Measurements from ENCODE around the gene FAM13A. TPM values are rescaled to one million over a fixed set of nuclear protein-coding genes. Genes with fewer than 3 reads are reported as not detected.

Gene FAM13A
- total and polyA plus RNA-seq, 2 of the 13 experiments (the other 11 are each of a cell fraction or from before 2014, with no cell fraction given), result 1.2 to 36.2 TPM

DNA sequence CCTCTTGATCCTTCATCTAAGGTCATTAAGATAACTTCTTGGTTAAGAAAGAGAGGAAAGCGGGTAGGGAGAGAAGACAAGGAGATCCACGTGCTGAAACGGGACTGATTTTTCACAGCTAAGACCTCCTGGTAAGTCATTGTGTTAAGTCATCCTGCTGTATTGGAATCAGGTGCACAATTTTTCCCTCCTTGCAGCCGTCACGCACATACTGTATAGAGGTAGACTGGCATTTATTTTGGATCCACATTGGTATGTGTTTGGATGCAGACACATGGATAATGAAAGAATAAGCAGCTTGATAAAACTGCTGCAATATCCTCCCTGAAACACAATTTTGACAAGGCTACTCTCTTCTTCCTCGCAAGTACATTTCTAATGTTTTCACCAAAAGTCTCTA, 299.2 kb downstream of the FAM13A start:
- no peak for FAIRE-seq
- Histone ChIP-seq H3K9ac (ENCODE audit: insufficient read depth, low read depth, low read length) (peak overlapping the region; percentile 13; the same call in 1 of the 2 replicates), H4K20me1 (ENCODE audit: insufficient read depth, low read length) (no peaks in the 10 kb centered on the region), H3K27me3 (ENCODE audit: control insufficient read depth in 1 of 2, insufficient read depth in 2 of 2, low read length in 2 of 2) (no peaks in the 10 kb centered on the region), H3K27ac (ENCODE audit: extremely low read length, insufficient read depth, low read length) (peak overlapping the region; percentile 46), H3K4me2 (ENCODE audit: low read depth, low read length) (peak overlapping the region; percentile 64), H3K9me3 (ENCODE audit: low read length) (no peaks in the 10 kb centered on the region), H3K4me3 (replicated peaks in 1 of 3; ENCODE audit: insufficient read depth in 1 of 3, low read depth in 2 of 3, low read length in 3 of 3) (peak overlapping the region; percentile 13 to 49 (median 14); a peak in 4 of 6 replicates), H3K79me2 (ENCODE audit: insufficient read depth, low read length) (no peaks in the 10 kb centered on the region), H2AFZ (ENCODE audit: low read length) (no peak overlapping the region), H3K4me1 (ENCODE audit: insufficient read depth, low read length) (peaks cover 100% of the 10 kb centered on the region), H3K36me3 (replicated peaks in 1 of 2; ENCODE audit: control insufficient read depth in 1 of 2, insufficient read depth in 2 of 2, low read length in 2 of 2) (peaks cover 3 to 4% of the 10 kb centered on the region in 2 experiments; a peak in 4 of 5 replicates)
- in situ Hi-C loops (cut with HindIII; ENCODE audit: extremely low pct_ligation_motif_present, low pct_unique_long_range_greater_than_20kb), result loop anchor here (5.0 kb wide), 1 partner anchor 50 kb away; no protein-coding TSS in a partner anchor
- no TSS peak for BruUV-seq (replicated peaks)
- TF ChIP-seq CAMTA2 (CRISPR knock-in tag; IDR thresholded peaks at IDR 0.05; ENCODE audit: borderline replicate concordance), result no peak
- TF ChIP-seq, protein P1, sequence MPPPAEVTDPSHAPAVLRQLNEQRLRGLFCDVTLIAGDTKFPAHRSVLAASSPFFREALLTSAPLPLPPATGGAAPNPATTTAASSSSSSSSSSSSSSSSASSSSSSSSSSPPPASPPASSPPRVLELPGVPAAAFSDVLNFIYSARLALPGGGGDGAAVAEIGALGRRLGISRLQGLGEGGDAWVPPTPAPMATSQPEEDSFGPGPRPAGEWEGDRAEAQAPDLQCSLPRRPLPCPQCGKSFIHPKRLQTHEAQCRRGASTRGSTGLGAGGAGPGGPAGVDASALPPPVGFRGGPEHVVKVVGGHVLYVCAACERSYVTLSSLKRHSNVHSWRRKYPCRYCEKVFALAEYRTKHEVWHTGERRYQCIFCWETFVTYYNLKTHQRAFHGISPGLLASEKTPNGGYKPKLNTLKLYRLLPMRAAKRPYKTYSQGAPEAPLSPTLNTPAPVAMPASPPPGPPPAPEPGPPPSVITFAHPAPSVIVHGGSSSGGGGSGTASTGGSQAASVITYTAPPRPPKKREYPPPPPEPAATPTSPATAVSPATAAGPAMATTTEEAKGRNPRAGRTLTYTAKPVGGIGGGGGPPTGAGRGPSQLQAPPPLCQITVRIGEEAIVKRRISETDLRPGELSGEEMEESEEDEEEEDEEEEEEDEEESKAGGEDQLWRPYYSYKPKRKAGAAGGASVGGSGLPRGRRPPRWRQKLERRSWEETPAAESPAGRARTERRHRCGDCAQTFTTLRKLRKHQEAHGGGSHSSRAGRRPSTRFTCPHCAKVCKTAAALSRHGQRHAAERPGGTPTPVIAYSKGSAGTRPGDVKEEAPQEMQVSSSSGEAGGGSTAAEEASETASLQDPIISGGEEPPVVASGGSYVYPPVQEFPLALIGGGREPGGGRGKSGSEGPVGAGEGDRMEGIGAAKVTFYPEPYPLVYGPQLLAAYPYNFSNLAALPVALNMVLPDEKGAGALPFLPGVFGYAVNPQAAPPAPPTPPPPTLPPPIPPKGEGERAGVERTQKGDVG (CRISPR knock-in tag; IDR thresholded peaks at IDR 0.05; ENCODE audit: borderline replicate concordance), result no peak
- TF ChIP-seq FOXO1 (CRISPR knock-in tag; IDR thresholded peaks at IDR 0.05), result no peak
- TF ChIP-seq, protein P2, sequence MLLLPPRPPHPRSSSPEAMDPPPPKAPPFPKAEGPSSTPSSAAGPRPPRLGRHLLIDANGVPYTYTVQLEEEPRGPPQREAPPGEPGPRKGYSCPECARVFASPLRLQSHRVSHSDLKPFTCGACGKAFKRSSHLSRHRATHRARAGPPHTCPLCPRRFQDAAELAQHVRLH (CRISPR knock-in tag; IDR thresholded peaks at IDR 0.05; ENCODE audit: borderline replicate concordance, low read depth), result no peak
- TF ChIP-seq PCBP1 (IDR thresholded peaks at IDR 0.05; ENCODE audit: borderline replicate concordance, low read depth, low read length), result no peak
- no peak for TF ChIP-seq ARID2 (CRISPR knock-in tag; IDR thresholded peaks at IDR 0.05; ENCODE audit: borderline replicate concordance)
- TF ChIP-seq IKZF4 (CRISPR knock-in tag; IDR thresholded peaks at IDR 0.05; ENCODE audit: borderline replicate concordance, low read depth, not compliant biosample characterization), result no peak
- TF ChIP-seq ZNF782 (CRISPR knock-in tag; IDR thresholded peaks at IDR 0.05; ENCODE audit: borderline replicate concordance), result no peak
- no peak for TF ChIP-seq ESRRA (CRISPR knock-in tag; IDR thresholded peaks at IDR 0.05; ENCODE audit: low read depth)
- intact Hi-C loops (cut with micrococcal nuclease; ENCODE audit: unreplicated experiment), result no loop called here
- ChIA-PET CTCF (ENCODE audit: low intra/inter-chr PET ratio, low total read pairs) (no interaction called here), POLR2A (interaction anchor here (1.2 kb wide), 1 partner anchor 52 kb away, joined by 3 read pairs; no protein-coding TSS in a partner anchor)
- no peak for ATAC-seq
- WGBS (ENCODE audit: low lambda C conversion rate), result 88% methylated on average over 6 of the region's 6 CpGs
- DNase-seq (ENCODE audit: low spot score), result no peak
